ENCODE data around the gene SYT5. TPM values are rescaled to one million over a fixed set of nuclear protein-coding genes. Genes with fewer than 3 reads are reported as not detected.

SYT5 gene
- total and polyA plus RNA-seq, 2 donors (not counting 1 experiment from before 2014, with no cell fraction given): 0.27 to 0.94 TPM

DNA sequence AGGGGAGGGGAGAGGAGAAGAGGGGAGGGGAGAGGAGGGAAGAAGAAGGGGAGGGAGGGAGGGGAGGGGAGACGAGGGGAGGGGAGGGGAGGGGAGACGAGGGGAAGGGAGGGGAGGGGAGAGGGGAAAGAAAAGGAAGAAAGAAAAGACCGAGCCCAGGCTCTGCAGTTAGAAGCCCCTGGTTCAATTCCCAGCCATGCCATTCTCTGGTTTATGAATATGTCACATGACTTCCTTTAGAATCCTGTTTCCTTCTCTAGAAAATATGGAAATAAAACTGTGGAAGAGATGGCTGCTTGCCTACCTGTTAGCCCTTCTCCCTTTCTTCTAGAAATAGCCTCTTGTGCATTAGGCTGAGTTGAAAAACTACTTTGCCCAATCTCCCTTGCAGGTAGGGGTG is 45.4 kb downstream of the SYT5 start:
- H3K9me3 Mint-ChIP-seq (ENCODE audit: insufficient read depth): no peaks in the 10 kb centered on the region
- H3K4me2 ChIP-seq (replicated peaks; ENCODE audit: low read depth, low read length, poor library complexity, severe bottlenecking): no peak overlapping the region
- H3K27ac ChIP-seq (ENCODE audit: low read length in 2 of 2): no peak overlapping the region
- POLR2A ChIA-PET: no interaction called here
- no peak overlapping the region for H3K4me3 Mint-ChIP-seq
- H4K20me1 ChIP-seq (ENCODE audit: control insufficient read depth, insufficient read depth, low read length, poor library complexity, severe bottlenecking): no peaks in the 10 kb centered on the region
- CTCF ChIA-PET: no interaction called here
- TF ChIP-seq EZH2 (IDR thresholded peaks at IDR 0.05; ENCODE audit: borderline replicate concordance, insufficient read depth, low read depth, low read length, poor library complexity, severe bottlenecking): no peak
- TF ChIP-seq, protein P1, sequence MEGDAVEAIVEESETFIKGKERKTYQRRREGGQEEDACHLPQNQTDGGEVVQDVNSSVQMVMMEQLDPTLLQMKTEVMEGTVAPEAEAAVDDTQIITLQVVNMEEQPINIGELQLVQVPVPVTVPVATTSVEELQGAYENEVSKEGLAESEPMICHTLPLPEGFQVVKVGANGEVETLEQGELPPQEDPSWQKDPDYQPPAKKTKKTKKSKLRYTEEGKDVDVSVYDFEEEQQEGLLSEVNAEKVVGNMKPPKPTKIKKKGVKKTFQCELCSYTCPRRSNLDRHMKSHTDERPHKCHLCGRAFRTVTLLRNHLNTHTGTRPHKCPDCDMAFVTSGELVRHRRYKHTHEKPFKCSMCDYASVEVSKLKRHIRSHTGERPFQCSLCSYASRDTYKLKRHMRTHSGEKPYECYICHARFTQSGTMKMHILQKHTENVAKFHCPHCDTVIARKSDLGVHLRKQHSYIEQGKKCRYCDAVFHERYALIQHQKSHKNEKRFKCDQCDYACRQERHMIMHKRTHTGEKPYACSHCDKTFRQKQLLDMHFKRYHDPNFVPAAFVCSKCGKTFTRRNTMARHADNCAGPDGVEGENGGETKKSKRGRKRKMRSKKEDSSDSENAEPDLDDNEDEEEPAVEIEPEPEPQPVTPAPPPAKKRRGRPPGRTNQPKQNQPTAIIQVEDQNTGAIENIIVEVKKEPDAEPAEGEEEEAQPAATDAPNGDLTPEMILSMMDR (IDR thresholded peaks at IDR 0.05): no peak
- H3K4me1 ChIP-seq (ENCODE audit: control insufficient read depth in 2 of 2, insufficient read depth in 2 of 2, low read length in 2 of 2): peaks cover 0 to 4% of the 10 kb centered on the region in 2 donors
- no peak overlapping the region for H3K4me3 ChIP-seq (ENCODE audit: control extremely low read depth in 1 of 5, extremely low read depth in 1 of 5, insufficient read depth in 1 of 5, low read depth in 2 of 5, low read length in 4 of 5)
- H3K27me3 ChIP-seq (replicated peaks in 1 of 4; ENCODE audit: control extremely low read depth in 1 of 4, control insufficient read depth in 3 of 4, insufficient read depth in 4 of 4, low read length in 3 of 4): peaks cover 0 to 58% (median 10%) of the 10 kb centered on the region in 4 experiments
- H3K36me3 ChIP-seq (replicated peaks in 1 of 2; ENCODE audit: control extremely low read depth in 1 of 2, control insufficient read depth in 1 of 2, extremely low read depth in 1 of 2, insufficient read depth in 2 of 2, low read length in 1 of 2): no peaks in the 10 kb centered on the region
- no peak overlapping the region for H3K27ac Mint-ChIP-seq
- no peaks in the 10 kb centered on the region for H3K79me2 ChIP-seq (ENCODE audit: control insufficient read depth, insufficient read depth, low read length)
- ATAC-seq (ENCODE audit: low read depth): no peak
- peaks cover 6% of the 10 kb centered on the region for H3K4me1 Mint-ChIP-seq
- H3K9ac ChIP-seq (ENCODE audit: low read length): no peak overlapping the region
- intact Hi-C loops (cut with micrococcal nuclease): no loop called here
- no peak for DNase-seq
- H3K9me3 ChIP-seq (ENCODE audit: control extremely low read depth in 1 of 3, control insufficient read depth in 2 of 3, insufficient read depth in 1 of 3, low read length in 2 of 3): no peaks in the 10 kb centered on the region
- WGBS (ENCODE audit: insufficient coverage): no CpG with 5 or more reads among the region's 3 CpGs
- peaks cover 27% of the 10 kb centered on the region for H3K27me3 Mint-ChIP-seq
- H2AFZ ChIP-seq (ENCODE audit: insufficient read depth, low read depth, low read length, poor library complexity, severe bottlenecking): no peak overlapping the region

DNA sequence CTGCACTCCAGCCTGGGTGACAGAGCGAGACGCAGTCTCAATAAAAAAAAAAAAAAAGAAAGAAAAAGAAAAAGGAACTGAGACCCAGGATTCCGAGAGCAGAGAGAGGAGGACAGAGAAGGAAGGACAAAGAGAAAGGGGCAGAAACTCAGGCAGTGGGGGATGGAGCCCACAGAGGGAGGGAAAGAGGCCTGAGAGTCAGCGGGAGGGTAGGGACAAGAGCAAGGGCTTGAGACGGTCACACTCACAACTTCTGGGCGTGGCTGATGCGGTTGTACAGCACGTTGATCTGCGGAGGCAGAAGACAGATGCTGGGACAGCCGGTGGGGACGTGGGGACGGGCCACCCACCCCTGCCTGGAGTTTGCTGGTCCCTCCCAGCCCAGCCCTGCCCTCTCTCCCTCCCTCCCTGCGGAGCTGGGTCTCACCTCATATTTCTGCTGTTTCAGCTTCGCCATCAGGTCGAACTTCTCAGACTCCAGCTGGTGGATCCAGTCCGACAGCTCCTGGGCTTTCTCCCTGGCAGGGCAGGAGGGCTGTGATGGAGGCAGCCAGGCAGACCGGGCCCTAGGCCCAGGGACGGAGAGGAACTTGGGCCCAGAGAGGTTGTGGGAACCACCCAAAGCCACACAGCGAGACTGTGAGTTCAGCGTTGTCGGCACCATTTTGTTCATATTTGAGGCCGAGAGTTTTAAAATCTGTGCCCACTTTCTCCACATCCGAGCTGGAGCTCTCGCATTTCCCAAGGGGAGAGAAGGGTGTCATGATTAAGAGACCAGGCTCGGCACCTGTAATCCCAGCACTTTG is 46.2 kb downstream of the SYT5 start:
- ChIA-PET CTCF (interaction anchor here (0.6 to 1.8 kb wide), 3 partner anchors 7 to 682 kb away, joined by 3 to 8 read pairs (median 3); no protein-coding TSS in a partner anchor), POLR2A (interaction anchor here (0.6 kb wide), 1 partner anchor 275 kb away, joined by 5 read pairs; no protein-coding TSS in a partner anchor)
- no peak overlapping the region for H3K27ac ChIP-seq (ENCODE audit: low read length in 2 of 2)
- Mint-ChIP-seq H3K27me3 (peaks cover 28% of the 10 kb centered on the region), H3K4me1 (peaks cover 6% of the 10 kb centered on the region), H3K27ac (no peak overlapping the region), H3K4me3 (peak overlapping the region; percentile 45), H3K9me3 (ENCODE audit: insufficient read depth) (no peaks in the 10 kb centered on the region)
- DNase-seq: peak; percentile 41
- intact Hi-C loops (cut with micrococcal nuclease): no loop called here
- no peaks in the 10 kb centered on the region for H3K36me3 ChIP-seq (replicated peaks in 1 of 2; ENCODE audit: control extremely low read depth in 1 of 2, control insufficient read depth in 1 of 2, extremely low read depth in 1 of 2, insufficient read depth in 2 of 2, low read length in 1 of 2)
- ATAC-seq (ENCODE audit: low read depth): peak; percentile 24
- H2AFZ ChIP-seq (ENCODE audit: insufficient read depth, low read depth, low read length, poor library complexity, severe bottlenecking): no peak overlapping the region
- peaks cover 0 to 4% of the 10 kb centered on the region in 2 donors for H3K4me1 ChIP-seq (ENCODE audit: control insufficient read depth in 2 of 2, insufficient read depth in 2 of 2, low read length in 2 of 2)
- H3K9me3 ChIP-seq (ENCODE audit: control extremely low read depth in 1 of 3, control insufficient read depth in 2 of 3, insufficient read depth in 1 of 3, low read length in 2 of 3): no peaks in the 10 kb centered on the region
- no peaks in the 10 kb centered on the region for H4K20me1 ChIP-seq (ENCODE audit: control insufficient read depth, insufficient read depth, low read length, poor library complexity, severe bottlenecking)
- TF ChIP-seq EZH2 (IDR thresholded peaks at IDR 0.05; ENCODE audit: borderline replicate concordance, insufficient read depth, low read depth, low read length, poor library complexity, severe bottlenecking): no peak
- TF ChIP-seq, protein P1 (IDR thresholded peaks at IDR 0.05): no peak
- H3K9ac ChIP-seq (ENCODE audit: low read length): no peak overlapping the region
- H3K4me3 ChIP-seq (ENCODE audit: control extremely low read depth in 1 of 5, extremely low read depth in 1 of 5, insufficient read depth in 1 of 5, low read depth in 2 of 5, low read length in 4 of 5): no peak overlapping the region
- H3K79me2 ChIP-seq (ENCODE audit: control insufficient read depth, insufficient read depth, low read length): no peaks in the 10 kb centered on the region
- WGBS (ENCODE audit: insufficient coverage): 70% methylated on average over 19 of the region's 25 CpGs
- H3K4me2 ChIP-seq (replicated peaks; ENCODE audit: low read depth, low read length, poor library complexity, severe bottlenecking): peak overlapping the region; percentile 37
- peaks cover 0 to 56% (median 13%) of the 10 kb centered on the region in 4 experiments for H3K27me3 ChIP-seq (replicated peaks in 1 of 4; ENCODE audit: control extremely low read depth in 1 of 4, control insufficient read depth in 3 of 4, insufficient read depth in 4 of 4, low read length in 3 of 4)

Measured in B cell (primary cell).